HL-60 (cell line): ENCODE measurements around the gene PSMC3IP.

ENCODE experiments used
- GABPA ChIP-seq: IDR thresholded peaks from 2 replicates; pipeline ENCODE4 v1.6.1; 2012; ENCODE audit warnings: low read depth
- POLR2AphosphoS5 ChIP-seq: IDR thresholded peaks from 2 replicates; pipeline ENCODE4 v1.6.1; 2012; ENCODE audit warnings: low read depth
- SPI1 ChIP-seq: IDR thresholded peaks from 2 replicates; pipeline ENCODE4 v1.6.1; 2012; ENCODE audit warnings: low read depth, mild to moderate bottlenecking, borderline replicate concordance
- TF ChIP-seq, protein P1 (sequence below): IDR thresholded peaks from one replicate; pipeline ENCODE4 v1.5.1; 2011; ENCODE audit warnings: low read length, control low read depth, inconsistent platforms; ENCODE audit not compliant: insufficient read depth
- TF ChIP-seq, protein P2 (sequence below): IDR thresholded peaks from 2 replicates; pipeline ENCODE4 v1.6.1; 2012; ENCODE audit warnings: low read depth; ENCODE audit not compliant: insufficient replicate concordance

DNA sequence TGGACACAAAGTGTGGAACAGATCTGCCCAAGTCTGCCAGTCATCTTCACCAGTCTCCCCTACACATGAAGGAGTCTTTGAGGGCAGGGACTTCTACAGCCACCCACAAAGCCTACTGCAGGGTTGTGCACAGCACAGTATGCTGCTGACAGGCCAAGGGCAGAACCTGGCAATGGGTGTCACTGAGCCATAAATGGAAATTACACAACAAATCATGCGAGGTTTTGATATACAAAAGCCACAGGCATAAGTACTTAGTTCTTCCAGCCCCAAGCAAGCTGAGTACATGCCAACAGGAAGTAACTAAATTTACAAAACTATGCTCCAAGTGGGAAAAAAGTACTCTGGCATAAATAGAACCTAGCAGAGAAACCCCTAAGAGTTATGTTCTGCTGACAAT, 7.8 kb upstream of the PSMC3IP start:
- TF ChIP-seq, protein P1, sequence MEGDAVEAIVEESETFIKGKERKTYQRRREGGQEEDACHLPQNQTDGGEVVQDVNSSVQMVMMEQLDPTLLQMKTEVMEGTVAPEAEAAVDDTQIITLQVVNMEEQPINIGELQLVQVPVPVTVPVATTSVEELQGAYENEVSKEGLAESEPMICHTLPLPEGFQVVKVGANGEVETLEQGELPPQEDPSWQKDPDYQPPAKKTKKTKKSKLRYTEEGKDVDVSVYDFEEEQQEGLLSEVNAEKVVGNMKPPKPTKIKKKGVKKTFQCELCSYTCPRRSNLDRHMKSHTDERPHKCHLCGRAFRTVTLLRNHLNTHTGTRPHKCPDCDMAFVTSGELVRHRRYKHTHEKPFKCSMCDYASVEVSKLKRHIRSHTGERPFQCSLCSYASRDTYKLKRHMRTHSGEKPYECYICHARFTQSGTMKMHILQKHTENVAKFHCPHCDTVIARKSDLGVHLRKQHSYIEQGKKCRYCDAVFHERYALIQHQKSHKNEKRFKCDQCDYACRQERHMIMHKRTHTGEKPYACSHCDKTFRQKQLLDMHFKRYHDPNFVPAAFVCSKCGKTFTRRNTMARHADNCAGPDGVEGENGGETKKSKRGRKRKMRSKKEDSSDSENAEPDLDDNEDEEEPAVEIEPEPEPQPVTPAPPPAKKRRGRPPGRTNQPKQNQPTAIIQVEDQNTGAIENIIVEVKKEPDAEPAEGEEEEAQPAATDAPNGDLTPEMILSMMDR = no peak
- no peak for TF ChIP-seq POLR2AphosphoS5
- TF ChIP-seq, protein P2, sequence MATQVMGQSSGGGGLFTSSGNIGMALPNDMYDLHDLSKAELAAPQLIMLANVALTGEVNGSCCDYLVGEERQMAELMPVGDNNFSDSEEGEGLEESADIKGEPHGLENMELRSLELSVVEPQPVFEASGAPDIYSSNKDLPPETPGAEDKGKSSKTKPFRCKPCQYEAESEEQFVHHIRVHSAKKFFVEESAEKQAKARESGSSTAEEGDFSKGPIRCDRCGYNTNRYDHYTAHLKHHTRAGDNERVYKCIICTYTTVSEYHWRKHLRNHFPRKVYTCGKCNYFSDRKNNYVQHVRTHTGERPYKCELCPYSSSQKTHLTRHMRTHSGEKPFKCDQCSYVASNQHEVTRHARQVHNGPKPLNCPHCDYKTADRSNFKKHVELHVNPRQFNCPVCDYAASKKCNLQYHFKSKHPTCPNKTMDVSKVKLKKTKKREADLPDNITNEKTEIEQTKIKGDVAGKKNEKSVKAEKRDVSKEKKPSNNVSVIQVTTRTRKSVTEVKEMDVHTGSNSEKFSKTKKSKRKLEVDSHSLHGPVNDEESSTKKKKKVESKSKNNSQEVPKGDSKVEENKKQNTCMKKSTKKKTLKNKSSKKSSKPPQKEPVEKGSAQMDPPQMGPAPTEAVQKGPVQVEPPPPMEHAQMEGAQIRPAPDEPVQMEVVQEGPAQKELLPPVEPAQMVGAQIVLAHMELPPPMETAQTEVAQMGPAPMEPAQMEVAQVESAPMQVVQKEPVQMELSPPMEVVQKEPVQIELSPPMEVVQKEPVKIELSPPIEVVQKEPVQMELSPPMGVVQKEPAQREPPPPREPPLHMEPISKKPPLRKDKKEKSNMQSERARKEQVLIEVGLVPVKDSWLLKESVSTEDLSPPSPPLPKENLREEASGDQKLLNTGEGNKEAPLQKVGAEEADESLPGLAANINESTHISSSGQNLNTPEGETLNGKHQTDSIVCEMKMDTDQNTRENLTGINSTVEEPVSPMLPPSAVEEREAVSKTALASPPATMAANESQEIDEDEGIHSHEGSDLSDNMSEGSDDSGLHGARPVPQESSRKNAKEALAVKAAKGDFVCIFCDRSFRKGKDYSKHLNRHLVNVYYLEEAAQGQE = no peak
- TF ChIP-seq SPI1 = no peak
- no peak for TF ChIP-seq GABPA
